ENCODE results near the gene CFAP46.
"Not testable (repeated sequence)": the region's sequence is repeated elsewhere in the genome, so short reads cannot be mapped to it uniquely, and the experiment has no call there.

Gene CFAP46

DNA sequence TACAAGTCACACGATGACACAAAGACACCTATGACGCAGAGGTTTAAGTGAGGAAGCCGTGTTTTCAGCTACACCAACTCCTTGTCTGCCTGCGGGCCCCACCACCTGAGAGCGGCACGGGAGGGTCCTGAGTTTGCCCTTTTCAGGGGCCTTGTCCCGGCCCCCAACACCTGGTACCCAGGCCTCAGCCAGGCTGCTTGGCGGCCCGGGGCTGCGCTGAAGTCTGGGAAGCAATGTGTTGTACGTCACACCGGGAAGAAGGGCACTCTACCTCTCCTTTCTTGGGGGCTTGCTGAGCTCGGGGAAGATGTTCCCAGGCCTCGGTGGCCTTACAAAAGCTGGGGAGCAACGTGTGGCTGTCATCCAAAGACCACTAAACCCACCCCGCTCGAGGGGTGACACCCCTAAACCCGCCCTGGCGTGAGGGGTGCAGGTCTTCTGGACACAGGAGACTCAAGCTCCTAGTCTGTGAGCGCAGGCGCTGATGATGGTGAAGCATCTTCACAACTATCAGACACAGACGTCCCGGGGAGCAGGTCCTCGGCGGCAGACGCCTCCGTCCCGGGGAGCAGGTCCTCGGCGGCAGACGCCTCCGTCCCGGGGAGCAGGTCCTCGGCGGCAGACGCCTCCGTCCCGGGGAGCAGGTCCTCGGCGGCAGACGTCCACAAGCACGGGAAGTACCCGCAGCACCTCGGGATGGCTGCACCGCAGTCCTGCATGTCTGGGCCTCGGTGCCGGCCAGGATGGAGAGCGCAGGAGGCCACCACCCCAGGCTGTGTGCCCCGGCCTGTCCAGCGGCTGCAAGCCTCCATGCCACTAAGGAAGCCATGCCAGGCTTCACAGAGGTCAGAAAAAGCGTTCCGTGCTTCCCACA lies 15.4 kb downstream of the CFAP46 start:
- no peak for DNase-seq

DNA sequence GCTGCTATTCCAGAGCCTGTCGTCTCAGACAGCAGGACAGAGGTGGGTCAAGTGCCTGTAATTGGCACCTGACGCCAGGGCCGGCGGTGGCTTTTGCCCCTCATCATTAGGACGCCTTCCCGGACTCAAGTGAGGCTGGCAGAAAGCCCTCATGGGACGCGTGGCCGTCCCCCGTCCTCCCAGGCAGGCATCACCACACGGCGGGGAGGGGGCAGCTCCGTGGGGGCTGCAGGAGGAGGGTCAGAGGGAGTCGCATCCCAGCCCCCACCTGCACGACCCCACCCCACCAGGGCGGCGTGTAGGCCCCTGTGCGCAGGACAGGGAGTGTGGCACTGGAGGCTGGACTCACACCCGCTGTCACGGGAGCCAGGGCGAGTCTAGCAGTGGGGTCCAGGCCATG lies 16.3 kb downstream of the CFAP46 start:
- DNase-seq, result no peak

DNA sequence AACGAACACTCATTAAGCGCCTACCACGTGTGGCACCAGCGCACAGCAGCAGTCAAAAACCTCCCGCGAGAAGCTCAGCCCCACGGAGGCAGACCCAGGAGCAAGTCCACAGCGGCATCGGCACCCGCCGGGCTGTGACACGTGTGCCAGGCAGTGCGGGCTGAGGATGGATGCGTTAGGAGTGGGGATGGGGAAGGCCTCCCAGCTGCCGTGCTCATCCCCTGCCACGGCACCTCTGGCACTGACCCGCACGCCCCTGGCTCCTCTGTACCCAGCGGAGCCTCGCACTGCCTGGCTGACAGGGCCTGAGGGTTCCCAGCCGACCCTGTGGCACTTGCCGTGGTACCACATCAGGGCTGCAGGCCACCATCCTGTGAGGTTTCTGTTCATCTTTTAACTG lies 16.8 kb downstream of the CFAP46 start:
- no peak for DNase-seq

DNA sequence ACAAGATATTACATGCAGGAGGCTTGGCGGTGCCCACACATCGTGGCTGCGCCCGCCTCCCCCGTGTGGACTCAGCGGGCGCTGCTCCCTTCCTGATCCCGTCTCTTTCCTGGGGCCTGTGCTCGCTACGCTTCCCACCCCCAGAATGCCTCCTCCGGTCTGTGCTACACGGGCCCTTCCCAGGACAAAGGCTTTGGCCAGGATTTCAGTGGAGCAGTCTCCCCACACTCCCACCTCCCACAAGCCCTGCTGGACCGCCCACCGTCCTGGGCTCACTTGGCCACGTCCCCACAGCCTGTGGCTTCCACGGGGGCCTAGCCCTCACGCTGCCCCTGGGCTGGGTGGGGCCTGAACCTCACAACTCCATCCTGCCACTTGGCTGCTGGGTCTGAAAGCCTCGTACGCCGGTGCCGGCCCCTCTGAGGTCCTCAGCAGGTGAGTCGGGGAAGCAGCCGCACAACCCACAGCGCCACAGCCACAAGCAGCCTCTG lies 17.3 kb downstream of the CFAP46 start:
- DNase-seq, result no peak

DNA sequence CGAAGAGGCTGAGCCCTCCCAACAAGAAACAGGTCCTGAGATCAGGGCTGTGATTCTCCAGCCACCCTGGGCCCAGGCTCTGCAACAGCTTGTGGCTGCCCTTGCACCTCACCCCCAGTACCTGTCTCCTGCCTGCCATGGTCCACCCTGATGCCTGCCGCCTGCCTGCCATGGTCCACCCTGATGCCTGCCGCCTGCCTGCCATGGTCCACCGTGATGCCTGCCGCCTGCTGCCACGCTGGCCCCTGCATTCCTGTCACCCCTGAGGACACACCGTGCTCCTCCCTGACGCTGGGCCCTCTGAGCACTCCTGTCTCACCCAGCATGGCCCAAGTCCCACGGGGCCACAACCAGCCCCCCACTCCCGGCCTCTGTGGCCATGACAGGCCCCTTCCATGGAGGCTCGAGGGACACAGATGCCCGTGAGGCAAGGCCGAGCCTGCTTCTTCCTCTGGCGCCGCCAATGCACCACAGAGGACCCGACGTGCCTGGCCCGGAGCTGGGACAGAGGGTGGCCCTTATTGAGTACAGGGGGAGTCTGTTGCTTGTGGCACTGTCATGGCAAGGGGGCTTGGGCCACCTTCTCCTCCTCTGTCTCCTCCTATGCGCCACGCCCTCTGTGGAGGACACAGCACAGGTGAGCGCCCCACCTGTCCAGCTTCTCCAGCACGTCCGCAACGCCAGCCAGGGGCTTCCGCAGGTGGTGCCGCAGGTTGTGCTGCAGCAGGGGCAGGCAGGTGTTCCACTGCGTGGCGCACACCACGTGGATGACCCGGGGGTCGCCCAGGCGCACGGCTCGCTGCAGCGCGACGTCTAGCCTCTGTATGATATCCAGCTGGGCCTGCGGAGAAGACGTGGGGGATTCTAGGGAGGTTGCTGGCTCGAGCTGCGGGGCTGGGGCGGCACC lies 18.1 kb downstream of the CFAP46 start:
- DNase-seq, result no peak

DNA sequence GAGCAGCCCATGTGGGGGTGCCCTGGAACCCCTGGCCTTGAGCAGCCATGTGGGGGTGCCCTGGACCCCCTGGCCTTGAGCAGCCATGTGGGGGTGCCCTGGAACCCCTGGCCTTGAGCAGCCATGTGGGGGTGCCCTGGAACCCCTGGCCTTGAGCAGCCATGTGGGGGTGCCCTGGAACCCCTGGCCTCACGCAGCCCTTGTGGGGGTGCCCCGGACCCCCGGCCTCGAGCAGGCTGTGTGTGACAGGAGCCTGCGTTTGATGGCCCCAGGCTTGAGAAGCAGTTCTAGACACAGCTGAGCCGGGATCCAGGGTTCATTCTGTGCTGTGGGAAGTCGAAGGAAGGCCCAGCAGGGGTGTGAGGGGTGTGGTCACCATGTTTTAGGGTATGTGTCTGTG lies 19.0 kb downstream of the CFAP46 start:
- DNase-seq, result not testable (repeated sequence)

DNA sequence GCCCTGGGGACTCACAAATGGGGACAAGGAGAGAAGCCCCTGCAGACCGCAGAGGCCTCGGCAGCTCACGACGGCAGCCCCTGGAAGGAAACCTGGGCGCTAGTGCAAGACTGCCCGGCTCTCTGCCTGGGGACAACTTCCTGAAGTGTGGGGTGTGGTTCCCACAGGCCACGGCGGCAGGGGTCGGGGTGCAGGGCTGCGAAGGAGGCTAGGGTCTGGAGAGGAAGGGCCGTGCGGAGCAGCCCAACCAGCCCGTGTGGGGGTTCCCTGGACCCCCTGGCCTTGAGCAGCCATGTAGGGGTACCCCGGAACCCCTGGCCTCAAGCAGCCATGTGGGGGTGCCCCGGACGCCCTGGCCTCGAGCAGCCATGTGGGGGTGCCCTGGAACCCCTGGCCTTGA lies 19.5 kb downstream of the CFAP46 start:
- DNase-seq, result no peak

DNA sequence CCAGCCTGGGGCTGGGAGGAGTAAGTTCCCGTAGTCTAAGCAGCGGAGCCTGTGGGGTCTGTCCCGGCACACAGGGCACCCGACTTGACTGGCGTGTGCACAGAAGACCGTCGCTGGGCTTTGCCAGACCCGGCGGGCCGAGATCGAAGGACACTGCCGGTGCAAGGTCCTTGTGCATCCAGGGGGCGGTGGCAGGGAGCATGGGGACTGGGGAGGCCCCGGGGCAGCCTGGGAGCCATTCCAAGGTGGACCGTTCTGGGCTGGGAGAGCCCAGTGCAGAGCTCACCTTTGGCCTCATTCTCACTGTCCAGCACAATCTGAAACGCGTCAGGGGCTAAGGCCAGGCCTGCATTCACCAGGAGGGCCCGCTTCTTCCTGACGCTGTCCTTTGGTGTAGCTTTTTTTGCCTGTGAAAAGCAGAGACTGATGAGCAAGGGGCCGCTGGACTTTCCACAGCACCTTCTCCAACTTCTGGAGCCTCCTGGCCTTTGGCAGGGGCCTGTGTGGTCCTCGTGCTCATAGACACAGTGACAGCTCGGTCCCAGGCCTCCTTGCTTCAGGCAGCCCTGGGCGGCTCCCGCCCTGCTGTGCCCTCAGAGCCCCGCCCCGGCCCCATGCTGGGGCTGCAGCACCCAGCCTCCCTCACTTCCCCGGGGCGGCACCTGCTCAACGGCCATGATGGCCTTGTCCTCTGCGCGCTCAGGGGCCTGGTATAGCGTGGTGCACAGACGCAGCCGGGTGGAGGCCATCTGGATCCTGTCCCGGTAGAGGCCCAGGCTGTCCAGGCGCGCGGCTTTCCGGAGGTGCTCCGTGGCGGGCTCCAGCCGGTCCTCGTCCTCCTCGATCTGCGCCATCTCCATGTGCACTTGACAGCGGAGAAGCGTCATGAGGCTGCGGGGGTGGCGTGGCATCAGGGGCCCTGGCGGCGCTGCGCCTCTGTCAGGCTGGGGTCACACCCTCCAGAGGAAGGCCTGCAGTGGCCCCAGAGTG lies 20.3 kb downstream of the CFAP46 start:
- no peak for DNase-seq

DNA sequence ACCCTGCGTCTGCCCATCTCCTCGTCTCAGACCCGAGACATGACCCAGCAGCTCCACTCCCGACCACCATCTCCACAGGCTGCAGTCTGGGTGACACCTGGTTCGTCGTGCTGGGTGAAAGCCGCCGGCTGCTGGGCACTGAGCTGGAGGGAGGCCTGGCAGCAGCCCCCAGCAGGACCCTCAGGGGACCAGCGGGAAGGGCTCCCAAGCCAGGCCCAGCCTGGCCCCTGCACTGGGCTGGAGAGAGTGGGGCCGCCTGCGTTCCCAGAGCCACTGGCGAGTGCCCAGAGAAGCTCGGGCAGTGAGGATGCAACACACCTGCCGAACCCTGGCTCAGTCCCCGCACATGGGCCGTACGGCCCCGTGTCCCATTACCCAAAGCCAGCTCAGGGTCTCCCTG lies 21.3 kb downstream of the CFAP46 start:
- DNase-seq, result no peak

DNA sequence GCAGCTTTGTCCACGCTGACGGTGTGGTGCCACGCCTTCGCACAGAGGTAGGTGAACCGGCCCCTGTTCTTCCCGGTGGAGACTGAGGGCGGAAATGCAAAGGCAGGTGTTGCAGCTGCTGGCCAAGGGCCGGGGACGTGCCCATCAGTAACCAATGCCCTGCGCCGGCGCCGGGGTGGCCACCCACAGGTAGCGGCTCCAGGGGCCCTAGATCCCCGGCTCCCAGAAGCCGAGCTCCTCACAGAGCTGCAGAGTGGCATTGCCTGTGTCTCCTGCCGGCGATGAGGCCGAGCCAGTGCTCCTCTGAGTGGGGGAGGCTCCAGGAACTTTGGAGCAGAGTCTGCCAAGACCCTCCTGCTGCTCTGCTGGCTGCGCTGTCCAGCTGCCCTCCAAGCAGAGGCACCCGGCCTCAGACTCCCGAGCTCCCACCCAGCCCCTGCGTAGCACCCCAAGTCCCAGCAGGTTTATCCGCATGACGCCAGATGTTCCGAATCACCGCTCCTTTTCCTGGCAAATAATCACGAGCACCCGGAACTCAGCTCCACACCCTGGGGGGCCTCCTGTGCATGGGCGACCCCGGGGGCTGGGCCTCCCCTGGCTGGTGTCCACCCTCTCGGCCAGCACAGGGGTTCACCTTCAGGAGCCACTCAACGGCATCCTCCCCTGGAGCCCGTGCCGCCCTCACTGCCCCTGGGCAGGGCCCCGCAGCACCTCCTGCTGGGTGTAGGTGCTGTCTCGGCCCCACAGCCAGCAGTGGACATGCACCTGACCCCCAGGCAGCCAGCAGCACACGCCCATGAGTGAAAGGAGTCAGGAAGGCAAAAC lies 22.1 kb downstream of the CFAP46 start:
- no peak for DNase-seq

DNA sequence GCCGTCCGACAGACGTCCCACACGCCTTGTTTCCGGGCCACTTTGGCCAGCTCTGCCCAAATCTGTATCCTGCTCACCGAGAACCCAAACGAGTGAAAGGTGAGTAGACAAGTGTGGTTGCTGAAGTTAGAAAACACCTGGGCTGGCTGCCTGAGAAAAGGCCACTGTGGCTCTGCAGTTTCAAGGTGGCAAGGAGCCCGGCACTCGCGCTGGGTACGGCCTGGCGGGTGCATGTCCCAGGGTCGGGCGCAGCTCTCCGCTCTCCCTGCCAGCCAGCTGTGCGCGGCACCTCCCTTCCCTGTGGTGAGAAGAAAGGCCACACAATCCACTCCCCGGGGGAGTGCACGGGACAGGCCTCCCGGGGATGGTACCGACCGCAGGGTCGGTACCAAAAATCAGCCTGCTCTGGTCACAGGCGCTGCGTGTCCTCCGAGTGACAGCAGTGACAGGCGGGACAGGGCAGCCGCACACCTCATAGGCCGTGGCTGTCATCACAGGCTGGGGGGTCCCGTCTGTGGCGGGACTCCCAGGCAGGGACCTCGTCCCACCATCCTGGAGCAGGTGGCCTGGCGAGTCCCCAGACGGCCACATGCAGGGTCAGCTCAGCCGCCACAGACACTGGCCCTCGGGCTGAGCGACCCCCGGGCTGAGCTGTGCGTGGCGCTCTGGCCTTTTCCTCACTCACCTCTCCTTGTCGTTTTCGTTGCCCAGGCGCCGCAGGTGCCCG lies 22.8 kb downstream of the CFAP46 start:
- DNase-seq, result no peak

DNA sequence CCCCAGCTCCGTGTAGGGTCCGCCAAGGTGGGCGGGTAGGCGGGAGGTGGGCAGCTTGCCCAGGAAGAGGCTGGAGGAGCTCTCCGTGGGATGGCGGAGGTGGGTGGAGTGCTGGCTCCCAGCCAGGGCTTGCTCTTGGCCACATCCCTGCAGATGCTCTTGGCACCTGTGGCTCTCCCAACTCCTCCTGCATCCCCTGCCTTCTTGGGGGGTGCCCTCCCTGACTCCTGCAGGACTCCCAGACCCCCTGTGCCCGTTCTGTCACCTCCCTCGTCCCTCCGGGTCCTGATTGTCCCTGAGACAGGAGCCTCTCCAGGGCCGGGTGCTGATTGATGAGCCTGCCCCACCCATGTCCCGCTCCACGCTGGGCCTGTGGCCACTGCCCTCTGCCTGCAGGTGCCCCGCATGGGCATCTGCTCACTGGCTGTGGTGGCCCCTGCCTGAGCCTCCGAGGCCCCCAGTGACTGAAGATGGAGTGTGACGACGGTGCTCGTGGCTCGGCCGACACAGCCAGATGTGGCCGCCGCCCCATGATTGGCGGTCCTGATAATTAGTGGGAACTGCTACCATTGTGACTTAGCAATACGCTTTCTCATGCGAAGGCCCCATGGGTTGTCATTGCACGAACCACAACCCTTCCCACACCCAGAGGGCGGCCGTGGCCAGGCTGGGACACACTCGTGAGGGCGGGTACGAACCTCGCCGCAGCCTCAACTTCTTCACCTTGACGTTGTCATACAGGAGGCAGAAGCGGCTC lies 23.6 kb downstream of the CFAP46 start:
- DNase-seq, result no peak

DNA sequence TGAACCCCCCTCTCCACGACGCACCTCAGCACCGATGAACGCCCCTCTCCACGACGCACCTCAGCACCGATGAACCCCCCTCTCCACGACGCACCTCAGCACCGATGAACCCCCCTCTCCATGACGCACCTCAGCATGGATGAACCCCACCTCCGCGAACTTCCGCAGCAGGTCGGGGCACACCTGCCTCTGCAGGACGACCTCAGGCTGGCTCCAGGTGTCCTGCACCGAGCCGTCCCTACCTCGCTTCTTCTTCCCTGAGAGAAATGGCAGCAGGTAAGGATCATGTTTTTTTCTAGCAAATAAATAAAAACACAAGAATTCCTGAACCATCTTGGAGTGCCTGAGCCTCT lies 24.1 kb downstream of the CFAP46 start:
- DNase-seq, result no peak

DNA sequence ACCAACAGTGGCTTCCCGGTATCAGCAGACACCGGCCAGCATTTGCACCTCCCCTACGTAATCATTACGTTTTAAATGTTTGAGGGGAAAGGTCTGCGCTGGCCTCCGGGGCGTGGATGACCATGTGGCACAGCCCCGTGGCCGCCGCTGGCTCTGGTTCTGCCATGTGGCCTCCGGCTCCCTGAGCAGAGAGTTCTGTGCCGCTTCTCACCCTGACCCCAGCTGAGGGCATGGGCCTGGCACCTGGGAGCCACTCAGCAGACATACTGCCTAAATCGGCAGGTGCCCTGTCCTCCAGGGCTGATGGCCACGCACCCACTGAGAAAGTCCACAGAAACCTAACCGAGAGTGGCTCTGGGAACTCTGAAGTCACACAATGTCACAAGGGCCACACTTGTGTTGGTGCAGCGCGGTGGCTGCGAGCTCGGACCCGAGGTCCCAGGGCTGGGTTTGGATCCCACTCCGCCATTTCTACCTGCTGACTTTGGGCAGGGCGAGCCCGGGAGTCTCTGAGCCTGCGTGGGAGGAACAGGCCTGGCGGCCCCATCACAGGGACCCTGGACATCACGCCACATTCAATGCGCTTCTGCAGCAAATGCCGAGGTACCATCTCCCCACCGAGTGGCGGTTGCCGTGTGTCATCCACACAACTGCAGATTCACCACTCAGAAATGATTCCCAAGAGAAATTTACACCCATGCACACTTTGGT lies 25.3 kb downstream of the CFAP46 start:
- no peak for DNase-seq

DNA sequence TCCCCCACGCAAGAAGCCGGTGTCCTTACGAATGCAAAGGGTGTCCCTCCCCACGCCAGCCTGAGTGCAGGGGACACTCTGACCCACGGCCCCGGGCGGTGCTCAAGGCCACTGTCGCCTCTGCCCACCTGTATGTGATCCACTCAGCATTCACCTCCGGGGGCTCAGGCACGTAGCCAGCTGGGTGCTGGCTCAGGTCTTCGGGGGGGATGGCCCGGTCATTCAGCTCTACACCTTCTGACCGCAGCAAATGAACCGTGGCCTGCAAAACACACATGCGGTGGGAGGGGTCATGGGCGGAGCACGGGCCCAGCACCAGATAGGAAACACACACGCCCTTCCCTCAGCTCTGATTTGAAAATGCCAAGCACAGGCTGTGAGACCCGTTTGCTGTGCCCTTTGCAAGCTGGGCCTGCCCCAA lies 25.9 kb downstream of the CFAP46 start:
- no peak for DNase-seq

DNA sequence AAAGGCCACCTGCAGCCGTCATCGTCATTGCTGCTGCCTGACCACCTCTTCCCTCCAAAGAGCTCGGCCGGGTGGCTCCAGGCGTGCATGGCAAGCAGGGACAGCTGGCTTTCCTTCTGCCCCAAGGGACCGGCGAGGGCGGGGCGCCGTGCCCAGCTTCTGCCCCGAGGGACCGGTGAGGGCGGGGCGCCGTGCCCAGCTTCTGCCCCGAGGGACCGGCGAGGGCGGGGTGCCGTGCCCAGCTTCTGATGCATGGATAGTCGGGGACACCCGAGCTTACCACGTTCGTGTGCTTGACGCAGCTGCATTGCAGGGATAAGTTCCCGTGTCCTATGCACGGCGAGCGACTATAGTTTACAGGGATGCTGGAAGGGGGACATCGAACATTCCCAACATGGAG lies 27.0 kb downstream of the CFAP46 start:
- DNase-seq, result no peak

DNA sequence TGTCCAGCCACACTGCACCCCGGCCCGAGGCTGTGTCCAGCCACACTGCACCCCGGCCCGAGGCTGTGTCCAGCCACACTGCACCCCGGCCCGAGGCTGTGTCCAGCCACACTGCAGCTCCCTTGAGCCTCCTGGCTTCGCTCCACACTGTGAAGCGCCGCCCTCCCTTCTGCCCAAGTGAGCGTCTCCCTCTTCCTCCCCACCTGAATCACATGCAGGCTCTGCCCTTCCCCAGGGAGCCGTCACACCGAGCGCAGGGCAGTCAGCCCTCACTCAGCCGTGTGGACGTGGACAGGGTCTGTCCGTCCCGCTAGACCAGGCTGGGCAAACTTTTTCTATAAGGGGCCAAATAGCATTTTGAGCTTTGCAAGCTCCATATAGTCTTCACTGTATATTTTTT lies 27.6 kb downstream of the CFAP46 start:
- DNase-seq, result no peak

DNA sequence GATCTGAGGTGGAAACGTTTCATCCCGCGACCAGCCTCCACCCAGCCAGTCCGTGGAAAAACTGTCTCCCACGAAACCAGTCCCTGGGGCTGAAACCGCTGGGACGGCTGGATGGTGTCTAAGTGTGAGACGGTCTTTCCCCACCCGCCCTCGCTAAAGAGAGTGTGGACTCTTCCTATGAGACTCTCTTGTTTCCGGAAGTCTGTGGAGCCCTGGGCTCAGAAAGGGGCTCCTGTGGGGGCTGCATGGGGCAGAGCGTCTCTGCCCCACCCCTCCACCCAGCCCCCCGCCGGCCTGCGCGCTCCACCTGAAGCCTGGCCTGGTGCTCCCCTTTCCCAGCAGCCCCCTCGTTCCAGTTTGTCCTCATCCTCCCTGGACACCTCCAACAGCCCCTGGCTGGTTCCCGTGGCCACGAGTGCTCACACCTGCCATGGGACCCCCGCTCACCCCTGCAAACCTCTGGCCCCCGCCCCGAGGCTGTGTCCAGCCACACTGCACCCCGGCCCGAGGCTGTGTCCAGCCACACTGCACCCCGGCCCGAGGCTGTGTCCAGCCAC lies 28.7 kb downstream of the CFAP46 start:
- no peak for DNase-seq
